ENCODE results near the gene COX7B2.

The COX7B2 gene

DNA sequence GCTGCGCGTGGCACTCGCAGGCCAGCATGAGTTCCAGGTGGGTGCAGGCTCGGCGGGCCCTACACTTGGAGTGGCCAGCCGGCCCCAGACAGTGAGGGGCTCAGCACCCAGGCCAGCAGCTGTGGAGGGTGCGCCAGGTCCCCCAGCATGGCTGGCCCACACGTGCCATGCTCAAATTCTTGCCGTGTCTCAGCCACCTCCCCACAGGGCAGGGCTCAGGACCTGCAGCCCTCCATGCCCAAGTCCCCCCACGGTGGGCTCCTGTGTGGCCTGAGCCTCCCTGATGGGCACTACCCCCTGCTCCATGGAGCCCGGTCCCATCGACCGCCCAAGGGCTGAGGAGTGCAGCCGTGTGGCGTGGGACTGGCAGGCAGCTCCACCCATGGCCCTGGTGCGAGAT is 210.2 kb downstream of the COX7B2 start:
- TF ChIP-seq EZH2phosphoT487 (conservative IDR thresholded peaks at IDR 0.05; ENCODE audit: low read length): no peak
- TF ChIP-seq, protein P1, sequence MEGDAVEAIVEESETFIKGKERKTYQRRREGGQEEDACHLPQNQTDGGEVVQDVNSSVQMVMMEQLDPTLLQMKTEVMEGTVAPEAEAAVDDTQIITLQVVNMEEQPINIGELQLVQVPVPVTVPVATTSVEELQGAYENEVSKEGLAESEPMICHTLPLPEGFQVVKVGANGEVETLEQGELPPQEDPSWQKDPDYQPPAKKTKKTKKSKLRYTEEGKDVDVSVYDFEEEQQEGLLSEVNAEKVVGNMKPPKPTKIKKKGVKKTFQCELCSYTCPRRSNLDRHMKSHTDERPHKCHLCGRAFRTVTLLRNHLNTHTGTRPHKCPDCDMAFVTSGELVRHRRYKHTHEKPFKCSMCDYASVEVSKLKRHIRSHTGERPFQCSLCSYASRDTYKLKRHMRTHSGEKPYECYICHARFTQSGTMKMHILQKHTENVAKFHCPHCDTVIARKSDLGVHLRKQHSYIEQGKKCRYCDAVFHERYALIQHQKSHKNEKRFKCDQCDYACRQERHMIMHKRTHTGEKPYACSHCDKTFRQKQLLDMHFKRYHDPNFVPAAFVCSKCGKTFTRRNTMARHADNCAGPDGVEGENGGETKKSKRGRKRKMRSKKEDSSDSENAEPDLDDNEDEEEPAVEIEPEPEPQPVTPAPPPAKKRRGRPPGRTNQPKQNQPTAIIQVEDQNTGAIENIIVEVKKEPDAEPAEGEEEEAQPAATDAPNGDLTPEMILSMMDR (IDR thresholded peaks at IDR 0.05; ENCODE audit: insufficient read depth, low read length, poor library complexity, severe bottlenecking): no peak
- Histone ChIP-seq H3K4me3 (ENCODE audit: insufficient read depth, low read length, poor library complexity, severe bottlenecking) (no peak overlapping the region), H3K9ac (ENCODE audit: low read length) (no peak overlapping the region), H3K27me3 (ENCODE audit: low read length) (no peaks in the 10 kb centered on the region), H3K79me2 (ENCODE audit: insufficient read depth, low read length) (no peaks in the 10 kb centered on the region), H3K9me3 (ENCODE audit: insufficient read depth, low read length) (no peaks in the 10 kb centered on the region), H2AFZ (ENCODE audit: low read depth, low read length, severe bottlenecking) (no peak overlapping the region), H3K4me2 (ENCODE audit: low read depth, low read length, poor library complexity, severe bottlenecking) (no peak overlapping the region), H4K20me1 (ENCODE audit: low read depth, low read length) (no peaks in the 10 kb centered on the region), H3K9me2 (replicated peaks; ENCODE audit: insufficient read depth, low read length) (no peaks in the 10 kb centered on the region), H3F3A (ENCODE audit: insufficient read depth) (no peaks in the 10 kb centered on the region), H3K36me3 (ENCODE audit: low read length) (no peaks in the 10 kb centered on the region), H3K27ac (ENCODE audit: low read depth, low read length) (no peak overlapping the region)

Data from SU-DHL-6 (cell line).